Neural progenitor cell (in vitro differentiated cells): ENCODE results near the gene NR2F1.
A peak's percentile ranks its signal among the peaks of the same experiment; 100 is the strongest.

ENCODE experiments used
- EZH2 ChIP-seq: fragments of 200-600 bp; sonication (generic); IDR thresholded peaks from 2 replicates; pipeline ENCODE4 v1.6.1; 2017; ENCODE audit warnings: antibody characterized with exemption, mild to moderate bottlenecking, moderate library complexity
- EZH2phosphoT487 ChIP-seq: fragments of 200-600 bp; sonication (generic); IDR thresholded peaks from 2 replicates; pipeline ENCODE4 v1.6.1; 2017; ENCODE audit warnings: antibody characterized with exemption
- TF ChIP-seq, protein P1 (sequence below): fragments of 200-600 bp; sonication (generic); IDR thresholded peaks from 2 replicates; pipeline ENCODE4 v1.5.1; 2017; ENCODE audit warnings: antibody characterized with exemption, mild to moderate bottlenecking

DNA sequence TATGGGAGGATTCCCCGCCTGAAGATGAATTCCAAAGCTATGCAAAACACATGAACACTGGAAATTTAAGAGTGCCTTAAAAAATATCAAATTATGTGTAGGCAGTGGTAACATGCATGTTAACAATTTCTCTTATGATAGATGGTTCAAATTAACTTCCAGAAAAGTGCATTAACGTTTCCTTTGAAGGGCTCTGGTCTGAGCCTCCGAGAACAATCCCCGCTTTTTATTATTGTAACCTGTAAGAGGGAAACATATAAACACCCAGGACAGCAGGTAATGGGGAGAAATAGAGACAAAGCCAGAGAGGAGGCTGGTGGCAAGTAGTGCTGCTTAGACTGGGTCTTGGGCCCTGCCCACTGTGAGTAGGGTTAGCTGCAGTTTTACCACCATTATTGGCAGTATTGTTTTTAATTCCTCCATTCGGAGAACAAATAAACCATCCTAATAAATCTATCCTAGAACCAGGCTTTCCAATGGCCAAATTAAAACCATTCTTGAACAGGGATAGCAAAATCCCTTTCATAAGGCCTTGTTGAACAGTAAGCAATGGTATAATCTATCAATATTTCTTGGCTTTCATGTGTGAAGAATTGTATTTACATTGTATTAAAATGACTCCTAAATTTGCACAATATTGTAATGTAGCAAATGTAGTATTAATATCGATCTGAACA lies 6.3 kb downstream of the NR2F1 start:
- TF ChIP-seq, protein P1, sequence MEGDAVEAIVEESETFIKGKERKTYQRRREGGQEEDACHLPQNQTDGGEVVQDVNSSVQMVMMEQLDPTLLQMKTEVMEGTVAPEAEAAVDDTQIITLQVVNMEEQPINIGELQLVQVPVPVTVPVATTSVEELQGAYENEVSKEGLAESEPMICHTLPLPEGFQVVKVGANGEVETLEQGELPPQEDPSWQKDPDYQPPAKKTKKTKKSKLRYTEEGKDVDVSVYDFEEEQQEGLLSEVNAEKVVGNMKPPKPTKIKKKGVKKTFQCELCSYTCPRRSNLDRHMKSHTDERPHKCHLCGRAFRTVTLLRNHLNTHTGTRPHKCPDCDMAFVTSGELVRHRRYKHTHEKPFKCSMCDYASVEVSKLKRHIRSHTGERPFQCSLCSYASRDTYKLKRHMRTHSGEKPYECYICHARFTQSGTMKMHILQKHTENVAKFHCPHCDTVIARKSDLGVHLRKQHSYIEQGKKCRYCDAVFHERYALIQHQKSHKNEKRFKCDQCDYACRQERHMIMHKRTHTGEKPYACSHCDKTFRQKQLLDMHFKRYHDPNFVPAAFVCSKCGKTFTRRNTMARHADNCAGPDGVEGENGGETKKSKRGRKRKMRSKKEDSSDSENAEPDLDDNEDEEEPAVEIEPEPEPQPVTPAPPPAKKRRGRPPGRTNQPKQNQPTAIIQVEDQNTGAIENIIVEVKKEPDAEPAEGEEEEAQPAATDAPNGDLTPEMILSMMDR: no peak
- TF ChIP-seq EZH2 (no peak), EZH2phosphoT487 (peak; percentile 5)
